ENCODE results near the gene PAXIP1.
"Not testable (repeated sequence)": the region's sequence is repeated elsewhere in the genome, so short reads cannot be mapped to it uniquely, and the experiment has no call there.

PAXIP1 gene

GRCh38 chr7:155003092-155003375, at the start of gene PAXIP1:
Gene PAXIP1 (minus strand): TSS chr7:155003124. CDS start chr7:155002929, 195 bp downstream.
- peak in 2 of 3 experiments; percentile 55 to 82 for DNase-seq (ENCODE audit: low read depth in 3 of 3)

DNA sequence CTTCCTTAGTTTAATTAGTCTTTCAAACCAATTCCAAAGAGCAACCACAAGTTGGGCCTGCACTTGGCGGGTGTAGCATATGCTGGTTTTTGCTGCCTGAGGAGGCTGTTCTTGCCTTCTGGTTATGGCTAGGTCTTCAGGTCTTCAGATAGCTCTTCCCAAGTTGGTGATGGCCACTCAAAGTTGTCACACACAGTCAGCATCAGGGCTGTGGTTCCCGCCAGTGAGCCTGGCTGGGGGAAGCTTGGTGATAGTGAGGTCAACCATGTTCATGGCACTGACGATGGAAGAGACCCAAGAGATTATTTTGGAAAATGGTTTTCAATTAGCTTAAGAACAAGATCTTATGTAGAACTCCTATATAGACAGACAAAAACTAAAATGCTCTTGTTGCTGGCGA, 48.4 kb upstream of the PAXIP1 start:
- DNase-seq (ENCODE audit: low read depth in 3 of 3) = no peak

DNA sequence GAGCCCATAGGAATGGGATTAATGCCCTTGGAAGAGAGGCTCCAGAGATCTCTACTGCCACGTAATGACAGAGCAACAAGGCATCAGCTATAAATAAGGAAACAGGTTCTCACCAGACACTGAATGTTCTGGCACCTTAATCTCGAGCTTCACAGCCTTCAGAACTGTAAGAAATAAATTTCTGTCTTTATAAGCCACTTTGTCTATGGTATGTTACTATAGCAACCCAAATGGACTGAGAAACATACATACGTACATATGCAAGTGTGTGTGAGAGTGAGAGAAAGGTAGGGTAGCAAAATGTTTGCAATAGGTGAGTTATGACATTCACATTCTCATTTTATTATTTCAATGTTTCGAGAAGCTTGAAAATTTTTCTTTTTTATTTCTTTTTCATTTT, 45.1 kb upstream of the PAXIP1 start:
- no peak for DNase-seq (ENCODE audit: low read depth in 3 of 3)

GRCh38 chr7:155043756-155044155, 40.8 kb upstream of the PAXIP1 start:
- no peak for DNase-seq (ENCODE audit: low read depth in 3 of 3)

- no peak for DNase-seq (ENCODE audit: low read depth in 3 of 3)
These were observed 35.4 kb upstream of the PAXIP1 start for GRCh38 chr7:155038335-155038734.

DNA sequence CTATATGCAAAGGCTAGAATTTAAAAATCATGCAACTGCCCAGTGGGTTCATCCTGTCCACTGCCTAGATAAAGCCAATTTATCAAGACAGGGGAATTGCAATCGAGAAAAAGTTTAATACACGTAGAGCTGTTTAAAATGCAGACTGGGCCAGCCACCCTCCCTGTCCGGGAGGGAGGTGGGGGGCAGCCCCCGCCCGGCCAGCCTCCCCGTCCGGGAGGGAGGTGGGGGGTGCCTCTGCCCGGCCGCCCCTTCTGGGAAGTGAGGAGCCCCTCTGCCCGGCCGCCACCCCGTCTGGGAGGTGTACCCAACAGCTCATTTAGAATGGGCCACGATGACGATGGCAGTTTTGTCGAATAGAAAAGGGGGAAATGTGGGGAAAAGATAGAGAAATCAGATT, 31.6 kb upstream of the PAXIP1 start:
- not testable (repeated sequence) for DNase-seq (ENCODE audit: low read depth in 3 of 3)

GRCh38 chr7:155032978-155033377, 30.1 kb upstream of the PAXIP1 start:
- DNase-seq (ENCODE audit: low read depth in 3 of 3) = no peak

- no peak for DNase-seq (ENCODE audit: low read depth in 3 of 3)
These were observed 25.0 kb upstream of the PAXIP1 start for GRCh38 chr7:155027879-155028278.

- DNase-seq (ENCODE audit: low read depth in 3 of 3) = no peak
These were observed 18.8 kb upstream of the PAXIP1 start for GRCh38 chr7:155021699-155022145.

GRCh38 chr7:155020996-155021395, 18.1 kb upstream of the PAXIP1 start:
- DNase-seq (ENCODE audit: low read depth in 3 of 3) = no peak

- DNase-seq (ENCODE audit: low read depth in 3 of 3) = no peak
These were observed 14.9 kb upstream of the PAXIP1 start for GRCh38 chr7:155017834-155018233.

GRCh38 chr7:155011086-155011485, 8.2 kb upstream of the PAXIP1 start:
- no peak for DNase-seq (ENCODE audit: low read depth in 3 of 3)

GRCh38 chr7:155009570-155010157, 6.7 kb upstream of the PAXIP1 start:
- no peak for DNase-seq (ENCODE audit: low read depth in 3 of 3)

DNA sequence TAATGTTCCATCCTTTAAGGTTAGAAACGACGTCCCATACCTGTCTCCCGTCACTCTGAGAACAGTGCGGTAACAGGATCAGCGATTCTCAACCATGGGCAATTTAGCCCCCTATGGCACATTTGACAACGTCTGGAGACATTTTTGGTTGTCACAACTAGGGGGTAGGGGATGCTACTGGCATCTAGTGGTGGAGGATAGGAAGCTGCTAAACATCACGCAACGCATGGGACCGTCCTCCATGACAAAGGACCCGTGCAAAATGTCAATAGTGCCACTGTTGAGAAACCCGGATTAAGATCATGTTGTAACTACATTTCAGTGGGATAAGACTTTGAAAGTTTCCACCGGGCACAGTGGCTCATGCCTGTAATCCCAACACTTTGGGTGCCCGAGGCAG, 5.0 kb upstream of the PAXIP1 start:
- DNase-seq (ENCODE audit: low read depth in 3 of 3) = no peak

DNA sequence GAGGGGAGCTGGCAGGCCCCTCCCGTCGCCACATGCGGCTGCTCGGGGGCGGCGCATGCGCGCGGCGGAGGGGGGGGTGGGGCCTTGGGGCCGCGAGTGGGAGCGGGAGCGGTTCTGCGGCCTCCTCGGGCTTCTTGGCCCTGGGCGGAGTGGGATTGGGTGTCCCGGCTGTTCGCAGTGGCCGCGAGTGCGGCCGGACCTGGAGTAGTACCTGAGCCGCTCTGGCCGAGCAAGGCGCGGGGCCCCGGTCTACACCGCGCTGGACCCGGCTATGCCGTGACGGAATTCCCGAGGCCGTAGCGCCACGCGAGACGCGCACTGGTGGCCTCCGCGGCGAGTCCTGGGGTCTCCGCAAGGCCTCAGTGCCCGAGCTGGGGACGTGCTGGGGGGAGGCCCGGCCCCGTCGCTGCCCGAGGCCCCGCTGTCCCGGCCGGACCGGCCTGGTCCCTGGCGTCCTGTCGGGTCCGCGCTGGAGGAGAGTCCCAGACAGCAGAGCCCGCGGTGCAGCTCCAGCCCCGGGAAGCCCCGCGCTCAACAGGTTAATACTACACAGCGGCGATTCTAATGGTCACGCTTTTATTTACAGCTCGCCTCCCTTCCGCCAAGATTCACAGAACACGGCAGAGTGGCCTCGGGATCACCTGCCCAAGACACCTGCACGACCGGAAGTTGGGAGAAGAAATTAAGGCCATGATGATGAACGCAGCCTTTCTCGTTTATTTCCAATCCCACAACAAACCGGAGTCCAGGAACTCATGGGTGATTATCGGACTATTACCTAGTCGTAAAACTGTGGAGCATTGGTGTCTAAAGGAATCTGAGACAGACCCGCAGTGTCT, 671 bp upstream of the PAXIP1 start:
- peak in 2 of 3 experiments; percentile 80 to 83 for DNase-seq (ENCODE audit: low read depth in 3 of 3)

DNA sequence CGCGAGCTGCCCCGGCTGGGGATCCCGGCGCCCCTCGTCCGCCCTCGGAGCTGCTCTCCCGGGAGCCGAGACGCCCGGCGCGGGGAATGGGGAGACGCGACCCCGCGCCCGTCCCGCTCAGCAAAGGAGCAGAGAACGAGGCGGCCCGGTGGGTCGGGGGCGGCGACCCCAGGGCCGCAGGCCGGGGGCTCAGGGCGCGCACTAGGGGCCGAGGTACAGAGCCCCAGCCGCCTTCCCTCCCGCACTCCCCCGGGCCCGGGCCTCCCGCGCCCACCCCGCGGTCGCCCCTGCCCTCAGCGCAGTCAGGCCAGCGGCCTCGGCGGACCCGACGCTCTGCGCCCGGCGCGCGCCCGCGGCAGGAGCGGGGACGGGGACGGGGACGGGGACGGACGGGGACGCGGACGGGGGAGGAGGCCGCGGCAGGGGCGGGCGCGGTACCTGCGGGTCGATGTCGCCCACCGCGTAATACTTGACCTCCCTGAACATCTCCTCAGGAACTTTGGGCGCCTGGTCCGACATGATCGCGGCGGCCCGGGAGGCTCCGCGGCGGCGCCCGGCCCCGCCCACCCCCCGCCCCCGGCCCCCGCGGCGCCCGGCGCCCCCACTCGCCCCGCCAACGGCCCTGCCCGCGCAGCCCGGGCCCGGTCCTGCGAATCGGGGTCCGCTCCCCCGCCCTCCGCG, 373 bp downstream of the PAXIP1 start:
- DNase-seq (ENCODE audit: low read depth in 3 of 3) = peak in 2 of 3 experiments; percentile 26 to 46

DNA sequence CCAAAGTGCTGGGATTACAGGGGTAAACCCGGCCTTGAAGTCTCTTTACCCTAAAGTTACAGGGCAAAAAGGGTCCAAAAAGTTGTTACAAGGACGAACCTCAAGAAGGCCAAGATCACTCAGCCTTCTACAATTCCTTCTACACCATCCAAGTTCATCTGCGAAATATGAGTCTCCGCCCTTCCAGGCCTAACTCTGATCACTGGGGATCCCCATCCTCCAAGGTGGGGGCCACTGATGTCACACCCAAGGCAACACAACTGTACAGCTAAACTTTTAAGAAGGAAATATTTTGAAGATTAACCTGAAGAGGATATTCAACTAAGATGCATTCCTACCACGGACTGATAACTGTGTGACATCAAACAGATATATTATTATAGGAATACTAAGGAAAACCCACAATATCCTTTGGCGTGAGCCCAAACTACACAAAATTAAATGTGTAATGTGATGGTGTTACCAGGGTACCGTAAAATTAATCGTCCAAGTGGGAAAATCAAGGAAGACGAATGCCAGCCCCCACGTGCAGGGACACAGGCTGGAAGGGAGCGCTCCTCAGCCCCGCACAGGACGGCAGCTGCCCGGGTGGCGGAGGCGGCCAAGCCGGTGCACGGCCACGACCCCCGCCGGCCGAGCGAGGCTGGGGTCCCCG, 1.0 kb downstream of the PAXIP1 start:
- no peak for DNase-seq (ENCODE audit: low read depth in 3 of 3)

DNA sequence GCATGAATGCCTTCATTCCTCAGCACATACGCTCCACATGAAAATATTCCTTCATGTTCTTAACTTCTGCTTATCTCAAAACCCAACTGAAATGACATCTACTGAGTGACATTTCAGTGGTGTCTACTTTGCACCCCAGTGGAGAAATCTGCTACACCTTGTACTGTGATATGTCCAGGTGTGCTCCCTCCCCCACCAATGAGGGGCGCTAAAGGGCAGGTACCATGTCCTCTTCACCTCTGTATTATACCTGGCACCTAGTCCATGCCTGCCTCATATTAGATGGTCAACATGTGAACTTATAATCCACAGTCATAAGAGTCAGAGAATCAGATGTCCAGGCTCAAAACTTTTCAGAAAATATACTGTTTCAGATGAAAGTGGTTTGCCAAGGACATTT, 2.1 kb downstream of the PAXIP1 start:
- DNase-seq (ENCODE audit: low read depth in 3 of 3) = no peak

DNA sequence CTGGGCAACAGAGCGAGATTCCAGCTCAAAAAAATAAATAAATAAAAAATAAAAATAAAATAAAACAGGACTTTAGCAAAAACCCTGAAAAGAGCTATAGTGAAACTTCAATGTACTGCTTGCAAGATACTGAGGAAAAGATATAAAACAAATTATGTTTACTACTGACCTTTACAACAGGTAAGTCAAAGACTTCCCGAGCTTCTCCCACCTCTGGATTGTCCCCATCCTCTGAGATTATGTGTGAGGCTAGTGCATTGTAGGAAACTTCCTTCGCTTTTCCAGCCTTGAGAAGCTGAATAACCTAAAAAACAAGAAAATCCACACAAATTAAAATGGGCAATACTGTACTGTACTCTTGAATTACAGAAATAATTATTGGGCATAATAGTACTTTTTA, 4.4 kb downstream of the PAXIP1 start:
- no peak for DNase-seq (ENCODE audit: low read depth in 3 of 3)

GRCh38 chr7:154997840-154998370, 5.0 kb downstream of the PAXIP1 start:
- DNase-seq (ENCODE audit: low read depth in 3 of 3) = no peak

DNA sequence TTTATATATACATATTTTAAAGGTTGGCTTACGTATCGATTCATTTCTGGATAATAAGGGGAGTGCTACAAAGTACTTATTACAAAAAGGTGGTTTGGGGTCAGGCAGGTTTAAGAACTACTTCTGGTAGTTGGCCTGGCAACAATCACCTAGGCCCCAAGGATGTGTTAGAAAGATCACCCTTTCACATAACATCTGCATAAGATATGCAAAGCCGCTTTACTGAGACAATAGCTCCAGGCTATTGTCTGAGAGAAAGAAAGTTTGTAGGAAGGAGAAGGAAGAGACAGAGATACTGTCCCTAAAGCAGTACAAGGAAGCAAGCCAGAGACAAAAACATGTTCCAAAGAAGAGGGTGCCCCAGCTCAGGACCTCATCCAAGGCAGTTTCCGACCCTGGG, 6.2 kb downstream of the PAXIP1 start:
- no peak for DNase-seq (ENCODE audit: low read depth in 3 of 3)

DNA sequence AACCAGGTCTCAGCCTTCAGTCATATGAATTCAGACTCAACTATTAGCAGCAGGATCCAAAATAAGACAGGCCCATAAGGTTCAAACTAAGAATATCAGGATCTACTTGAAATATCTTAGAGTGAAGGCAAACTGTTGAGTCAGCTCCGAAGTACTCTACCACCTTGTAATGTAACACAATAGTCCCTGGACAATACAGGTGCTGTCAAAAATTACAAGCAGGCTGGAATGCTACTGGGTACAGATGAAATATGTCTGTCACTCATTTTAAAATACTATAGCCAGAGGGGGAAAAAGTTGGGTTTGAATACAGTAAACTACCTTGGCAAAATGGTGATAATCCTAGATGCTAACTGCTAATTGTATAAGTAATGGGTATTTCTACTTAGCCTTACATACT, 6.8 kb downstream of the PAXIP1 start:
- DNase-seq (ENCODE audit: low read depth in 3 of 3) = no peak
